ENCODE results near the gene AMOTL1. TPM values are rescaled to one million over a fixed set of nuclear protein-coding genes. Genes with fewer than 3 reads are reported as not detected.

AMOTL1 gene
- total and polyA plus RNA-seq, 2 of the 8 experiments (the other 6 are each of a cell fraction or from before 2014, with no cell fraction given), result 9.0 to 27.6 TPM

DNA sequence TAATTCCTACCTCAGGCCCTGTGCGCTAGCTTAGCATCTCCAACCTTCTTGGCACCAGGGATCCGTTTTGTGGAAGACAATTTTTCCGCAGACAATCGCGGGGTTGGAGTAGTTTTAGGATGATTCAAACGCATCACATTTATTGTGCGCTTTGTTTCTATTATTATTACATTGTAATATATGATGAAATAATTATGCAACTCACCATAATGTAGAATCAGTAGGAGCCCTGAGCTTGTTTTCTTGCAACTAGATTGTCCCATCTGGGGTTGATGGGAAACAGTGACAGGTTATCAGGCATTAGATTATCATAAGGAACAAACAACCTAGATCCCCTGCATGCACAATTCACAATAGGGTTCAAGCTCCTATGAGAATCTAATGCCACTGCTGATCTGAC is 52.3 kb downstream of the AMOTL1 start (continued):
- TF ChIP-seq, protein P1, sequence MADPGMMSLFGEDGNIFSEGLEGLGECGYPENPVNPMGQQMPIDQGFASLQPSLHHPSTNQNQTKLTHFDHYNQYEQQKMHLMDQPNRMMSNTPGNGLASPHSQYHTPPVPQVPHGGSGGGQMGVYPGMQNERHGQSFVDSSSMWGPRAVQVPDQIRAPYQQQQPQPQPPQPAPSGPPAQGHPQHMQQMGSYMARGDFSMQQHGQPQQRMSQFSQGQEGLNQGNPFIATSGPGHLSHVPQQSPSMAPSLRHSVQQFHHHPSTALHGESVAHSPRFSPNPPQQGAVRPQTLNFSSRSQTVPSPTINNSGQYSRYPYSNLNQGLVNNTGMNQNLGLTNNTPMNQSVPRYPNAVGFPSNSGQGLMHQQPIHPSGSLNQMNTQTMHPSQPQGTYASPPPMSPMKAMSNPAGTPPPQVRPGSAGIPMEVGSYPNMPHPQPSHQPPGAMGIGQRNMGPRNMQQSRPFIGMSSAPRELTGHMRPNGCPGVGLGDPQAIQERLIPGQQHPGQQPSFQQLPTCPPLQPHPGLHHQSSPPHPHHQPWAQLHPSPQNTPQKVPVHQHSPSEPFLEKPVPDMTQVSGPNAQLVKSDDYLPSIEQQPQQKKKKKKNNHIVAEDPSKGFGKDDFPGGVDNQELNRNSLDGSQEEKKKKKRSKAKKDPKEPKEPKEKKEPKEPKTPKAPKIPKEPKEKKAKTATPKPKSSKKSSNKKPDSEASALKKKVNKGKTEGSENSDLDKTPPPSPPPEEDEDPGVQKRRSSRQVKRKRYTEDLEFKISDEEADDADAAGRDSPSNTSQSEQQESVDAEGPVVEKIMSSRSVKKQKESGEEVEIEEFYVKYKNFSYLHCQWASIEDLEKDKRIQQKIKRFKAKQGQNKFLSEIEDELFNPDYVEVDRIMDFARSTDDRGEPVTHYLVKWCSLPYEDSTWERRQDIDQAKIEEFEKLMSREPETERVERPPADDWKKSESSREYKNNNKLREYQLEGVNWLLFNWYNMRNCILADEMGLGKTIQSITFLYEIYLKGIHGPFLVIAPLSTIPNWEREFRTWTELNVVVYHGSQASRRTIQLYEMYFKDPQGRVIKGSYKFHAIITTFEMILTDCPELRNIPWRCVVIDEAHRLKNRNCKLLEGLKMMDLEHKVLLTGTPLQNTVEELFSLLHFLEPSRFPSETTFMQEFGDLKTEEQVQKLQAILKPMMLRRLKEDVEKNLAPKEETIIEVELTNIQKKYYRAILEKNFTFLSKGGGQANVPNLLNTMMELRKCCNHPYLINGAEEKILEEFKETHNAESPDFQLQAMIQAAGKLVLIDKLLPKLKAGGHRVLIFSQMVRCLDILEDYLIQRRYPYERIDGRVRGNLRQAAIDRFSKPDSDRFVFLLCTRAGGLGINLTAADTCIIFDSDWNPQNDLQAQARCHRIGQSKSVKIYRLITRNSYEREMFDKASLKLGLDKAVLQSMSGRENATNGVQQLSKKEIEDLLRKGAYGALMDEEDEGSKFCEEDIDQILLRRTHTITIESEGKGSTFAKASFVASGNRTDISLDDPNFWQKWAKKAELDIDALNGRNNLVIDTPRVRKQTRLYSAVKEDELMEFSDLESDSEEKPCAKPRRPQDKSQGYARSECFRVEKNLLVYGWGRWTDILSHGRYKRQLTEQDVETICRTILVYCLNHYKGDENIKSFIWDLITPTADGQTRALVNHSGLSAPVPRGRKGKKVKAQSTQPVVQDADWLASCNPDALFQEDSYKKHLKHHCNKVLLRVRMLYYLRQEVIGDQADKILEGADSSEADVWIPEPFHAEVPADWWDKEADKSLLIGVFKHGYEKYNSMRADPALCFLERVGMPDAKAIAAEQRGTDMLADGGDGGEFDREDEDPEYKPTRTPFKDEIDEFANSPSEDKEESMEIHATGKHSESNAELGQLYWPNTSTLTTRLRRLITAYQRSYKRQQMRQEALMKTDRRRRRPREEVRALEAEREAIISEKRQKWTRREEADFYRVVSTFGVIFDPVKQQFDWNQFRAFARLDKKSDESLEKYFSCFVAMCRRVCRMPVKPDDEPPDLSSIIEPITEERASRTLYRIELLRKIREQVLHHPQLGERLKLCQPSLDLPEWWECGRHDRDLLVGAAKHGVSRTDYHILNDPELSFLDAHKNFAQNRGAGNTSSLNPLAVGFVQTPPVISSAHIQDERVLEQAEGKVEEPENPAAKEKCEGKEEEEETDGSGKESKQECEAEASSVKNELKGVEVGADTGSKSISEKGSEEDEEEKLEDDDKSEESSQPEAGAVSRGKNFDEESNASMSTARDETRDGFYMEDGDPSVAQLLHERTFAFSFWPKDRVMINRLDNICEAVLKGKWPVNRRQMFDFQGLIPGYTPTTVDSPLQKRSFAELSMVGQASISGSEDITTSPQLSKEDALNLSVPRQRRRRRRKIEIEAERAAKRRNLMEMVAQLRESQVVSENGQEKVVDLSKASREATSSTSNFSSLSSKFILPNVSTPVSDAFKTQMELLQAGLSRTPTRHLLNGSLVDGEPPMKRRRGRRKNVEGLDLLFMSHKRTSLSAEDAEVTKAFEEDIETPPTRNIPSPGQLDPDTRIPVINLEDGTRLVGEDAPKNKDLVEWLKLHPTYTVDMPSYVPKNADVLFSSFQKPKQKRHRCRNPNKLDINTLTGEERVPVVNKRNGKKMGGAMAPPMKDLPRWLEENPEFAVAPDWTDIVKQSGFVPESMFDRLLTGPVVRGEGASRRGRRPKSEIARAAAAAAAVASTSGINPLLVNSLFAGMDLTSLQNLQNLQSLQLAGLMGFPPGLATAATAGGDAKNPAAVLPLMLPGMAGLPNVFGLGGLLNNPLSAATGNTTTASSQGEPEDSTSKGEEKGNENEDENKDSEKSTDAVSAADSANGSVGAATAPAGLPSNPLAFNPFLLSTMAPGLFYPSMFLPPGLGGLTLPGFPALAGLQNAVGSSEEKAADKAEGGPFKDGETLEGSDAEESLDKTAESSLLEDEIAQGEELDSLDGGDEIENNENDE (IDR thresholded peaks at IDR 0.05; ENCODE audit: insufficient replicate concordance, low read length), result no peak
- no peak for TF ChIP-seq EP300 (IDR thresholded peaks at IDR 0.05; ENCODE audit: borderline replicate concordance in 1 of 2, low read depth in 2 of 2, low read length in 2 of 2)
- no peak for TF ChIP-seq POLR2AphosphoS5 (IDR thresholded peaks at IDR 0.05; ENCODE audit: low read depth, low read length)
- TF ChIP-seq ASH2L (IDR thresholded peaks at IDR 0.05; ENCODE audit: low read length), result no peak
